ENCODE results near the gene CYP2E1. TPM values are rescaled to one million over a fixed set of nuclear protein-coding genes. Genes with fewer than 3 reads are reported as not detected.
"Not testable (repeated sequence)": the region's sequence is repeated elsewhere in the genome, so short reads cannot be mapped to it uniquely, and the experiment has no call there.

Gene CYP2E1
- total and polyA plus RNA-seq, 7 experiments from 2014 or later: 0.19 to 2.2 (median 1.7) TPM; not detected in 2

DNA sequence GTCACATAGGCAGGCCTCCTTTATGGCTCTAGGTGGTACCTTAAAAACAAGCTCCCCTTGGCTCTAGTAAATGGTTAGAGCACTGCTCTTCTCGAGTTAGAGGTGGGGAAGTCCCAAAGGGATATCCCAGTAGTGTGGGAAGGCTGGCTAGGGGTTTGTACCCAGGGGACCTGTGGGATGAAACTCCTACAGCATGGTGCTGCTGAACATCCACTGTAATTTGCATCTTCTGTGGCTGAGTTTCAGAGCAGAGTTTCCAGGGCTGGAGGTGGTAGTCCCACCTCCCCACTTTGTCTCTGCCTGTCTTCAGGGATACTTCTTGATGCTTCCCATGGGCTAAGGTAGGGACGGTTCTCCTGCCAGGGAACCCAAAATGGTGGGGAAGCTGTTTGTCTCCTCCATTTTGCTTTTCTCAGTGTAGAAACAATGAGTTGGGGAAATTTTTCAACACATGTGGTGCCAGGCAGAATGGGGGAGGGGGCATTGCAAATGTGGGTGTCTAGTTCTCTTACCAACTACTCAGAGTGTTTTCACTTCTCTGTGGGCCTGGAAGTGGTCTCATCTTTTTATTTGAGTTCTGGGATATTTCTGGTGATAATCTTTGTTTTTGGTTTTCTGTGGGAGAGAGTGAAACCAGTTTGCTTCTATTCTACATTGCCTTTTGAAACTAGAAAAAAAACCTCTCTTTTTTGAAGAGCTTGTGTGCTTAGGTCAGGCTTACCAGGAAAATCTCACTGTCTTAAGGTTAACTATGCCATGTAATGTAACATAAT lies 37.2 kb upstream of the CYP2E1 start:
- peaks cover 0 to 18% (median 0%) of the 10 kb centered on the region in 5 donors for H3K27me3 Mint-ChIP-seq
- H3K9me3 ChIP-seq (ENCODE audit: control insufficient read depth in 2 of 3, low read length in 3 of 3): peaks cover 0 to 21% (median 0%) of the 10 kb centered on the region in 3 experiments
- ChIA-PET POLR2A (no interaction called here), CTCF (no interaction called here)
- H3K4me3 ChIP-seq (ENCODE audit: low read length): no peak overlapping the region
- H3K4me1 Mint-ChIP-seq: peaks cover 0 to 4% (median 0%) of the 10 kb centered on the region in 7 donors
- no peaks in the 10 kb centered on the region for H3K27me3 ChIP-seq (ENCODE audit: control insufficient read depth in 2 of 2, insufficient read depth in 2 of 2, low read length in 2 of 2)
- ATAC-seq: no peak
- peaks cover 2 to 35% (median 17%) of the 10 kb centered on the region in 5 donors for H3K36me3 Mint-ChIP-seq
- no peak overlapping the region for H3K4me3 Mint-ChIP-seq
- H3K9me3 Mint-ChIP-seq: peaks cover 5 to 51% (median 36%) of the 10 kb centered on the region in 11 donors
- no peak overlapping the region for H3K27ac ChIP-seq (ENCODE audit: low read depth, low read length)
- H3K36me3 ChIP-seq (ENCODE audit: control insufficient read depth in 2 of 3, insufficient read depth in 3 of 3, low read length in 3 of 3): no peaks in the 10 kb centered on the region
- intact Hi-C loops (cut with micrococcal nuclease): no loop called here
- H3K27ac Mint-ChIP-seq: no peak overlapping the region
- no peaks in the 10 kb centered on the region for H3K4me1 ChIP-seq (ENCODE audit: control insufficient read depth in 2 of 2, insufficient read depth in 2 of 2, low read length in 2 of 2)
- DNase-seq: no peak

- H3K4me1 ChIP-seq (ENCODE audit: control insufficient read depth in 2 of 2, insufficient read depth in 2 of 2, low read length in 2 of 2); H3K27ac Mint-ChIP-seq; H3K36me3 ChIP-seq (ENCODE audit: control insufficient read depth in 2 of 3, insufficient read depth in 3 of 3, low read length in 3 of 3); H3K4me3 Mint-ChIP-seq; H3K4me3 ChIP-seq (ENCODE audit: low read length); ATAC-seq; intact Hi-C loops (cut with micrococcal nuclease); H3K4me1 Mint-ChIP-seq; H3K9me3 ChIP-seq (ENCODE audit: control insufficient read depth in 2 of 3, low read length in 3 of 3); CTCF ChIA-PET; H3K27ac ChIP-seq (ENCODE audit: low read depth, low read length); H3K27me3 Mint-ChIP-seq; DNase-seq; POLR2A ChIA-PET; H3K27me3 ChIP-seq (ENCODE audit: control insufficient read depth in 2 of 2, insufficient read depth in 2 of 2, low read length in 2 of 2): not testable (repeated sequence)
- peaks cover 0 to 22% (median 11%) of the 10 kb centered on the region in 5 donors for H3K36me3 Mint-ChIP-seq
- peaks cover 0 to 26% (median 6%) of the 10 kb centered on the region in 11 donors for H3K9me3 Mint-ChIP-seq
Observed at GRCh38 chr10:133493562-133493961, 33.6 kb upstream of the CYP2E1 start.

DNA sequence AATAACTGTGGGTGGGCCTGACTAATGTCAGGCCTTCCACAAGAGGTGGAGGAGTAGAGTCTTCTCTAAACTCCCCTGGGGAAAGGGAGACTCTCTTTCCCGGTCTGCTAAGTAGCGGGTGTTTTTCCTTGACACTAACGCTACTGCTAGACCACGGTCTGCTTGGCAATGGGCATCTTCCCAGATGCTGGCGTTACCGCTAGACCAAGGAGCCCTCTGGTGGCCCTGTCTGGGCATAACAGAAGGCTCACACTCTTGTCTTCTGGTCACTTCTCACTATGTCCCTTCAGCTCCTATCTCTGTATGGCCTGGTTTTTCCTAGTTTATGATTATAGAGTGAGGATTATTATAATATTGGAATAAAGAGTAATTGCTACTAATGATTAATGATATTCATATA lies 29.8 kb upstream of the CYP2E1 start:
- POLR2A ChIA-PET; H3K27ac Mint-ChIP-seq; ATAC-seq; H3K4me1 Mint-ChIP-seq; H3K27ac ChIP-seq (ENCODE audit: low read depth, low read length); H3K4me1 ChIP-seq (ENCODE audit: control insufficient read depth in 2 of 2, insufficient read depth in 2 of 2, low read length in 2 of 2); CTCF ChIA-PET; H3K4me3 Mint-ChIP-seq; H3K36me3 ChIP-seq (ENCODE audit: control insufficient read depth in 2 of 3, insufficient read depth in 3 of 3, low read length in 3 of 3); H3K4me3 ChIP-seq (ENCODE audit: low read length); H3K27me3 Mint-ChIP-seq; DNase-seq; H3K27me3 ChIP-seq (ENCODE audit: control insufficient read depth in 2 of 2, insufficient read depth in 2 of 2, low read length in 2 of 2); H3K9me3 ChIP-seq (ENCODE audit: control insufficient read depth in 2 of 3, low read length in 3 of 3): not testable (repeated sequence)
- peaks cover 0 to 18% (median 7%) of the 10 kb centered on the region in 11 donors for H3K9me3 Mint-ChIP-seq
- peaks cover 0 to 40% (median 23%) of the 10 kb centered on the region in 5 donors for H3K36me3 Mint-ChIP-seq
- intact Hi-C loops (cut with micrococcal nuclease): loop anchor here in 1 of 2 donors (1.0 kb wide), 1 partner anchor 190 kb away; no protein-coding TSS in a partner anchor

DNA sequence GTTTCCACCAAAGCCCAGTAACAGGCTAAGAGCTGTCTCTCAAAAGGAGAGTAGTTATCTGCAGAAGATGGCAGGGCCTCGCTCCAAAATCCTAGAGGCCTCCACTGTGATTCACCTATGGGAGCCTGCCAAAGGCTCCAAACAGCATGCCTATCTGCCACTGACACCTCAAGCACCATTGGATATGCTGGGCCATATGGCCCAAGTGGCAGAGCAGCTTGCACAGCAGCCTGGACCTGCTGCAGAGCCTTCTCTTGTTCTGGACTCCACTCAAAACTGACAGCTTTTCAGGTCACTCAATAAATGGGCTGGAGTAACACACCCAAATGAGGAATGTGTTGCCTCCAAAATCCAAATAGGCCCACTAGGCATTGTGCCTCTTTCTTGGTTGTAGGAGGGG lies 28.0 kb upstream of the CYP2E1 start:
- POLR2A ChIA-PET; H3K36me3 ChIP-seq (ENCODE audit: control insufficient read depth in 2 of 3, insufficient read depth in 3 of 3, low read length in 3 of 3); H3K4me3 Mint-ChIP-seq; ATAC-seq; H3K4me1 ChIP-seq (ENCODE audit: control insufficient read depth in 2 of 2, insufficient read depth in 2 of 2, low read length in 2 of 2); H3K9me3 ChIP-seq (ENCODE audit: control insufficient read depth in 2 of 3, low read length in 3 of 3); CTCF ChIA-PET; H3K27ac ChIP-seq (ENCODE audit: low read depth, low read length); H3K27me3 ChIP-seq (ENCODE audit: control insufficient read depth in 2 of 2, insufficient read depth in 2 of 2, low read length in 2 of 2); DNase-seq; H3K4me1 Mint-ChIP-seq; H3K27me3 Mint-ChIP-seq; H3K27ac Mint-ChIP-seq; H3K4me3 ChIP-seq (ENCODE audit: low read length): not testable (repeated sequence)
- Mint-ChIP-seq H3K9me3 (peaks cover 0 to 18% (median 8%) of the 10 kb centered on the region in 11 donors), H3K36me3 (peaks cover 0 to 44% (median 29%) of the 10 kb centered on the region in 5 donors)
- intact Hi-C loops (cut with micrococcal nuclease): loop anchor here in 1 of 2 donors (2.0 kb wide), 1 partner anchor 170 kb away; no protein-coding TSS in a partner anchor

DNA sequence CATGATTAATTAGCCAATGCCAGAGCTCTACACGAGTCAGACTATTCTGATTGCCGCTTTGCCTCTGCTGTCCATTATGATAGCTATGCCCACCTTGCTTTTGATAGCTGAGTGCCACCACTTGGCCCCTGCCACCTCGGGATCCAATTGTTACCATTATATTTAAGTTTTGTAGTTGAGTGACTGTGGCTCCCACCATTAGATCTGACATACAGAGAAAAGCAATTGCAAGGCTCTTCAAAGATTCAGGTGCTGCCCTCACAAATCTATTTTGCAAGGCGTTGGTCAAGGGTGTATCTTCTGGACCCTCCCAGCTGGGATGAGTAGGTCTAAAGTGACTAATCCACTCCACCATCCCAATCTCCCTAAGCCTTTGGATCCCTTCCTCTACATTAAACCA lies 26.3 kb upstream of the CYP2E1 start:
- Mint-ChIP-seq H3K9me3 (peaks cover 0 to 18% (median 8%) of the 10 kb centered on the region in 11 donors), H3K36me3 (peaks cover 0 to 39% (median 25%) of the 10 kb centered on the region in 5 donors)
- H3K27ac ChIP-seq (ENCODE audit: low read depth, low read length); H3K9me3 ChIP-seq (ENCODE audit: control insufficient read depth in 2 of 3, low read length in 3 of 3); CTCF ChIA-PET; H3K27ac Mint-ChIP-seq; H3K4me3 Mint-ChIP-seq; H3K36me3 ChIP-seq (ENCODE audit: control insufficient read depth in 2 of 3, insufficient read depth in 3 of 3, low read length in 3 of 3); H3K27me3 Mint-ChIP-seq; H3K27me3 ChIP-seq (ENCODE audit: control insufficient read depth in 2 of 2, insufficient read depth in 2 of 2, low read length in 2 of 2); H3K4me1 Mint-ChIP-seq; intact Hi-C loops (cut with micrococcal nuclease); ATAC-seq; DNase-seq; H3K4me3 ChIP-seq (ENCODE audit: low read length); H3K4me1 ChIP-seq (ENCODE audit: control insufficient read depth in 2 of 2, insufficient read depth in 2 of 2, low read length in 2 of 2): not testable (repeated sequence)
- POLR2A ChIA-PET: interaction anchor here (0.6 kb wide), 1 partner anchor 89 kb away, joined by 3 read pairs; no protein-coding TSS in a partner anchor

DNA sequence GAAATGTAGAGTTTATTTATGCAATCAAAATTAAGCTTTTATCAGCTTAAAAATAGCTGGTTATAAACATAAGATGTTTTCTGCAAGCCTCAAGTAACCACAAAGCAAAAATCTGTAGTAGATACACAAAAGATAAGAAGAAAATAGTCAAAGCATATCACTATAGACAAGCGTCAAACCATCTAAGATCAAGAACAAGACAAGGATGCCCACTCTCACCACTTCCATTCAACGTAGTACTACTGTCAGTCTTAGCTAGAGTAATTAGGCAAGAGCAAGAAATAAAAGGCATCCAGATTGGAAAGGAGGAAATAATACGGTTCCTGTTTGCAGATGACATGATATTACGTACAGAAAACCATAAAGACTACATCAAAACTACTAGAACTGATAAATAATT lies 17.5 kb upstream of the CYP2E1 start:
- intact Hi-C loops (cut with micrococcal nuclease): no loop called here
- H3K4me3 Mint-ChIP-seq: no peak overlapping the region
- Histone ChIP-seq H3K4me1 (ENCODE audit: control insufficient read depth in 2 of 2, insufficient read depth in 2 of 2, low read length in 2 of 2) (no peaks in the 10 kb centered on the region), H3K27me3 (ENCODE audit: control insufficient read depth in 2 of 2, insufficient read depth in 2 of 2, low read length in 2 of 2) (no peaks in the 10 kb centered on the region), H3K9me3 (ENCODE audit: control insufficient read depth in 2 of 3, low read length in 3 of 3) (no peaks in the 10 kb centered on the region), H3K27ac (ENCODE audit: low read depth, low read length) (no peak overlapping the region), H3K36me3 (ENCODE audit: control insufficient read depth in 2 of 3, insufficient read depth in 3 of 3, low read length in 3 of 3) (no peaks in the 10 kb centered on the region), H3K4me3 (ENCODE audit: low read length) (no peak overlapping the region)
- ATAC-seq (no peak), DNase-seq (no peak)
- ChIA-PET CTCF (no interaction called here), POLR2A (no interaction called here)
- peaks cover 0 to 17% (median 12%) of the 10 kb centered on the region in 5 donors for H3K36me3 Mint-ChIP-seq
- H3K27ac Mint-ChIP-seq: no peak overlapping the region
- no peaks in the 10 kb centered on the region for H3K4me1 Mint-ChIP-seq
- H3K9me3 Mint-ChIP-seq: peaks cover 5 to 25% (median 14%) of the 10 kb centered on the region in 11 donors
- H3K27me3 Mint-ChIP-seq: peaks cover 10 to 43% (median 26%) of the 10 kb centered on the region in 5 donors

DNA sequence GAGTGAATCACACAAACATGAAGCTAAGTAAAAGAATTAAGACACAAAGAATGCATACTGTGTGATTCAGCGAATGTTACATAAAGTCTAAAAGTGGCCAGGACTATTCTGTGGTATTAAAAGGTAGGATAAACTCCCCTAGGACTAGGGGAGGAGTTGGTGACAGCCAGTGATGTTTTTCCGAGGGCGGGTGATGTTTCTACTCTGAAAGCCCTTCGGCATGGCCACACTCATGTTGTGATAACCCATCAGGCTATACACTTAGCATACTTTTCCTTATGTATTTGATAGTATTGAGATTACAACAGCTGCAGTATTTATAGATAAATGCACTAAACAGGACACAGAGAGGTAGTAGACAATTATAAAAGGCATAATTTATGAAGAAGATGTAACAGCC lies 15.8 kb upstream of the CYP2E1 start:
- DNase-seq (no peak), ATAC-seq (no peak)
- Mint-ChIP-seq H3K27me3 (peaks cover 10 to 43% (median 26%) of the 10 kb centered on the region in 5 donors), H3K4me1 (no peaks in the 10 kb centered on the region), H3K4me3 (no peak overlapping the region), H3K27ac (no peak overlapping the region), H3K36me3 (peaks cover 0 to 14% (median 12%) of the 10 kb centered on the region in 5 donors), H3K9me3 (peaks cover 5 to 25% (median 14%) of the 10 kb centered on the region in 11 donors)
- intact Hi-C loops (cut with micrococcal nuclease): no loop called here
- ChIA-PET CTCF (no interaction called here), POLR2A (no interaction called here)
- H3K4me3 ChIP-seq (ENCODE audit: low read length): no peak overlapping the region
- no peaks in the 10 kb centered on the region for H3K36me3 ChIP-seq (ENCODE audit: control insufficient read depth in 2 of 3, insufficient read depth in 3 of 3, low read length in 3 of 3)
- H3K27ac ChIP-seq (ENCODE audit: low read depth, low read length): no peak overlapping the region
- no peaks in the 10 kb centered on the region for H3K27me3 ChIP-seq (ENCODE audit: control insufficient read depth in 2 of 2, insufficient read depth in 2 of 2, low read length in 2 of 2)
- no peaks in the 10 kb centered on the region for H3K9me3 ChIP-seq (ENCODE audit: control insufficient read depth in 2 of 3, low read length in 3 of 3)
- H3K4me1 ChIP-seq (ENCODE audit: control insufficient read depth in 2 of 2, insufficient read depth in 2 of 2, low read length in 2 of 2): no peaks in the 10 kb centered on the region
